ENCODE results near the gene TMEFF2. TPM values are rescaled to one million over a fixed set of nuclear protein-coding genes. Genes with fewer than 3 reads are reported as not detected.

The TMEFF2 gene
- total and polyA plus RNA-seq, 10 of the 15 experiments (the other 5 are each of a cell fraction or from before 2014, with no cell fraction given), result not detected

DNA sequence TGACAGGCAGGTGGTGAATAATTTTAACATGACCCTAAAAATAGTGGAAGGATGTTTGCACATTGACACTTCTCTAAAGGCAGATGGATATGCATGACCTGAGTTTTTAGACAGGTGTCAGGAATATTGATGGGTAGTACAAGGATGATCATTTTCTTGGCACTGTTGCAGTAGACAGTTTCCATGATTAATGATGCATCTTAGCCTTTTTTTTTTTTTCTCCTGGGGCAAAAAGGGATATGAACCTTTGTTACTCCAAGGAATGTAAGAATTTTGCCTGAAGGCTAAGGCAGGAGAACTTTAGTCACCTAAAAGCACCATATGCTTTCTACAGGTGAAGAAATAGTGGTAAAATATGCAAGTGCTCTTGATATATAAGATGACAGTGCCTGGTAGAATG lies 211.5 kb downstream of the TMEFF2 start:
- no peak for TF ChIP-seq RCOR1 (conservative IDR thresholded peaks at IDR 0.05; ENCODE audit: low read depth, low read length)
- no peak for TF ChIP-seq FOXM1 (IDR thresholded peaks at IDR 0.05; ENCODE audit: low read depth, low read length)
- TF ChIP-seq, protein P1, sequence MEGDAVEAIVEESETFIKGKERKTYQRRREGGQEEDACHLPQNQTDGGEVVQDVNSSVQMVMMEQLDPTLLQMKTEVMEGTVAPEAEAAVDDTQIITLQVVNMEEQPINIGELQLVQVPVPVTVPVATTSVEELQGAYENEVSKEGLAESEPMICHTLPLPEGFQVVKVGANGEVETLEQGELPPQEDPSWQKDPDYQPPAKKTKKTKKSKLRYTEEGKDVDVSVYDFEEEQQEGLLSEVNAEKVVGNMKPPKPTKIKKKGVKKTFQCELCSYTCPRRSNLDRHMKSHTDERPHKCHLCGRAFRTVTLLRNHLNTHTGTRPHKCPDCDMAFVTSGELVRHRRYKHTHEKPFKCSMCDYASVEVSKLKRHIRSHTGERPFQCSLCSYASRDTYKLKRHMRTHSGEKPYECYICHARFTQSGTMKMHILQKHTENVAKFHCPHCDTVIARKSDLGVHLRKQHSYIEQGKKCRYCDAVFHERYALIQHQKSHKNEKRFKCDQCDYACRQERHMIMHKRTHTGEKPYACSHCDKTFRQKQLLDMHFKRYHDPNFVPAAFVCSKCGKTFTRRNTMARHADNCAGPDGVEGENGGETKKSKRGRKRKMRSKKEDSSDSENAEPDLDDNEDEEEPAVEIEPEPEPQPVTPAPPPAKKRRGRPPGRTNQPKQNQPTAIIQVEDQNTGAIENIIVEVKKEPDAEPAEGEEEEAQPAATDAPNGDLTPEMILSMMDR (IDR thresholded peaks at IDR 0.05 in 2 of 3, conservative IDR thresholded peaks at IDR 0.05 in 1 of 3; ENCODE audit: control insufficient read depth in 2 of 3, extremely low read depth in 1 of 3, insufficient read depth in 1 of 3, low read depth in 3 of 3, low read length in 3 of 3), result no peak
- TF ChIP-seq PAX5 (IDR thresholded peaks at IDR 0.05; ENCODE audit: borderline replicate concordance, low read depth, low read length), result no peak
- no peak for TF ChIP-seq RBBP5 (conservative IDR thresholded peaks at IDR 0.05)
- no peak for TF ChIP-seq TCF3 (IDR thresholded peaks at IDR 0.05; ENCODE audit: borderline replicate concordance, insufficient read depth, low read depth, low read length)
- TF ChIP-seq SMC3 (IDR thresholded peaks at IDR 0.05; ENCODE audit: borderline replicate concordance, low read length), result no peak
- Histone ChIP-seq H3K27ac (ENCODE audit: control insufficient read depth, insufficient read depth) (no peak overlapping the region), H2AFZ (ENCODE audit: control insufficient read depth, low read depth, low read length) (no peak overlapping the region), H3K9ac (ENCODE audit: control insufficient read depth, insufficient read depth, low read length) (no peak overlapping the region), H4K20me1 (ENCODE audit: control insufficient read depth, insufficient read depth) (no peaks in the 10 kb centered on the region), H3K36me3 (ENCODE audit: control insufficient read depth in 2 of 2, insufficient read depth in 2 of 2, low read length in 1 of 2) (no peaks in the 10 kb centered on the region), H3K9me3 (replicated peaks; ENCODE audit: control insufficient read depth, insufficient read depth, low read length) (no peaks in the 10 kb centered on the region), H3K4me3 (no peak overlapping the region), H3K4me1 (ENCODE audit: control insufficient read depth, insufficient read depth, low read length) (no peaks in the 10 kb centered on the region), H3K27me3 (replicated peaks in 1 of 2; ENCODE audit: control insufficient read depth in 2 of 2, insufficient read depth in 2 of 2, low read length in 1 of 2) (no peaks in the 10 kb centered on the region; a peak in 1 of 4 replicates), H3K79me2 (ENCODE audit: control insufficient read depth, insufficient read depth, low read length) (no peaks in the 10 kb centered on the region), H3K4me2 (ENCODE audit: control insufficient read depth, insufficient read depth) (no peak overlapping the region)
- ChIA-PET POLR2A (no interaction called here), RAD21 (ENCODE audit: unreplicated experiment) (interaction anchor here (0.6 kb wide), 1 partner anchor 1749 kb away, joined by 3 read pairs; no protein-coding TSS in a partner anchor), SMC1A (ENCODE audit: uncharacterized antibody, unreplicated experiment) (interaction anchor here (0.8 kb wide), 1 partner anchor 17 kb away, joined by 3 read pairs; no protein-coding TSS in a partner anchor), CTCF (interaction anchor here (0.8 to 0.9 kb wide), 2 partner anchors 11 to 36 kb away, joined by 3 read pairs; no protein-coding TSS in a partner anchor)
- no peak for DNase-seq (ENCODE audit: low read depth, low spot score)
- intact Hi-C loops (cut with micrococcal nuclease; ENCODE audit: unreplicated experiment), result no loop called here
- FAIRE-seq, result no peak
- in situ Hi-C loops (cut with MboI), result no loop called here
- no peak for ATAC-seq
- no TSS peak for BruUV-seq (replicated peaks)
